B cell (primary cell): ENCODE measurements around the gene OR2B2.
"Not testable (repeated sequence)": the region's sequence is repeated elsewhere in the genome, so short reads cannot be mapped to it uniquely, and the experiment has no call there.

Experiments
- EZH2 ChIP-seq: IDR thresholded peaks from 2 replicates; pipeline ENCODE4 v1.6.1; 2012; ENCODE audit warnings: borderline replicate concordance, low read depth, mild to moderate bottlenecking, moderate library complexity, low read length; ENCODE audit not compliant: insufficient read depth, poor library complexity, severe bottlenecking
- TF ChIP-seq, protein P1 (sequence below): fragments of 200-600 bp; IDR thresholded peaks from one replicate; pipeline ENCODE4 v1.8.0; 2022; ENCODE audit warnings: antibody characterized with exemption, mild to moderate bottlenecking

DNA sequence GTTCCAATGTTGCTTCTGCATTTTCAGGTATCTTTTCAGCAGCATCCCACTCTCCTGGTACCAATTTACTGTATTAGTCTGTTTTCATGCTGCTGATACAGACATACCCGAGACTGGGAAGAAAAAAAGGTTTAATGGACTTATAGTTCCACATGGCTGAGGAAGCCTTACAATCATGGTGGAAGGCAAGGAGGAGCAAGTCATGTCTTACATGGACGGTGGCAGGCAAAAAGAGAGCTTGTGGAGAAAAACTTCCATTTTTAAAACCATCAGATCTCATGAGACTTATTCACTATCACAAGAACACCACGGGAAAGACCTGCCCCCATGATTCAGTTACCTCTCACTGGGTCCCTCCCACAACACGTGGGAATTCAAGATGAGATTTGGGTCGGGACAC lies 17.7 kb upstream of the OR2B2 start:
- TF ChIP-seq, protein P1, sequence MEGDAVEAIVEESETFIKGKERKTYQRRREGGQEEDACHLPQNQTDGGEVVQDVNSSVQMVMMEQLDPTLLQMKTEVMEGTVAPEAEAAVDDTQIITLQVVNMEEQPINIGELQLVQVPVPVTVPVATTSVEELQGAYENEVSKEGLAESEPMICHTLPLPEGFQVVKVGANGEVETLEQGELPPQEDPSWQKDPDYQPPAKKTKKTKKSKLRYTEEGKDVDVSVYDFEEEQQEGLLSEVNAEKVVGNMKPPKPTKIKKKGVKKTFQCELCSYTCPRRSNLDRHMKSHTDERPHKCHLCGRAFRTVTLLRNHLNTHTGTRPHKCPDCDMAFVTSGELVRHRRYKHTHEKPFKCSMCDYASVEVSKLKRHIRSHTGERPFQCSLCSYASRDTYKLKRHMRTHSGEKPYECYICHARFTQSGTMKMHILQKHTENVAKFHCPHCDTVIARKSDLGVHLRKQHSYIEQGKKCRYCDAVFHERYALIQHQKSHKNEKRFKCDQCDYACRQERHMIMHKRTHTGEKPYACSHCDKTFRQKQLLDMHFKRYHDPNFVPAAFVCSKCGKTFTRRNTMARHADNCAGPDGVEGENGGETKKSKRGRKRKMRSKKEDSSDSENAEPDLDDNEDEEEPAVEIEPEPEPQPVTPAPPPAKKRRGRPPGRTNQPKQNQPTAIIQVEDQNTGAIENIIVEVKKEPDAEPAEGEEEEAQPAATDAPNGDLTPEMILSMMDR: not testable (repeated sequence)
- TF ChIP-seq EZH2: not testable (repeated sequence)
